HG02571 (cell line): Measurements from ENCODE around the gene APBA3.
"Not testable (repeated sequence)": the region's sequence is repeated elsewhere in the genome, so short reads cannot be mapped to it uniquely, and the experiment has no call there.

Source experiments
- ATAC-seq: cut with Tn5 transposase; IDR thresholded peaks from one replicate; pipeline ENCODE4 v1.9.1; 2021; ENCODE audit warnings: mild to moderate bottlenecking, moderate library complexity; ENCODE audit not compliant: unreplicated experiment

Gene APBA3

GRCh38 chr19:3771906-3772455, 10.5 kb upstream of the APBA3 start, which contains the start of gene RAX2:
Gene RAX2, minus strand, starts transcription at chr19:3772228. Its CDS starts 486 bp downstream, at chr19:3771742.
- ATAC-seq, result no peak

- ATAC-seq, result no peak
These were observed 9.8 kb upstream of the APBA3 start for GRCh38 chr19:3771000-3771905.

GRCh38 chr19:3770136-3770999, 8.9 kb upstream of the APBA3 start:
- no peak for ATAC-seq

DNA sequence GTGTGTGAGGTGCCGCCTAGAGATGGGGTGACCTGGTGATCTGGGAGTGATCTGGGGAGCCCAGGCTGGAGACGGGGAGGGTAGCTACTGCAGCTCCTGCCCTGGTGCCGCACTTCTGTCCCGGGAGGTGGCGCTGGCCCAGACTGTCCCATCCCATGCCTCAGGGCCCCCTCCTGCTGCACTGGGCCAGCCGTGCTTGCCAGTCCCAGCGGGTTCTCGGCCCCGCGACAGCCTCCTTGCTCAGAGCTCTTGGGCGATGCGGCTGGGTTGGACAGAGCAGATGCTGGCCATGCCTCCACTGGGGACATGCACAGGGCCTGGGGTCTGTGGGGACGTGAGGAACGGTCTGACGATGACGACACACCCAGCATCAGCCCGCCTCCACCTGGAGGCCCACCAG, 8.0 kb upstream of the APBA3 start:
- ATAC-seq, result no peak

DNA sequence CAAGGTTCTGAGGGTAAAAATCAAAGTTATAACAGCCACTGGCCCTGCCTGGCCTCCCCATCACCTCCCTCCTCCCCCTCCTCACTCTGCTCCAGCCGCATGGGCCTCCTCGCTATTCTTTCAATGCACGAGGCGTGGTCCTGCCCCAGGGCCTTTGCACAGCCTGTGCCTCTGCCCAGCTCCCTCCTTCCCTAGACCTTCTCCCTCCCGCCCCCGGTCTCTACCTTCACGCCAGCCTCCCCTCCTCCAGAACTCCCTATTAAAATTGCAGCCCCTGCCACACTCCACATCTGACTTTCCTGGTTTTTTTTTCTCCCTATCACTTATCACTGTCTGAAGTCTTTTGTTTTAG, 7.2 kb upstream of the APBA3 start:
- ATAC-seq, result no peak

DNA sequence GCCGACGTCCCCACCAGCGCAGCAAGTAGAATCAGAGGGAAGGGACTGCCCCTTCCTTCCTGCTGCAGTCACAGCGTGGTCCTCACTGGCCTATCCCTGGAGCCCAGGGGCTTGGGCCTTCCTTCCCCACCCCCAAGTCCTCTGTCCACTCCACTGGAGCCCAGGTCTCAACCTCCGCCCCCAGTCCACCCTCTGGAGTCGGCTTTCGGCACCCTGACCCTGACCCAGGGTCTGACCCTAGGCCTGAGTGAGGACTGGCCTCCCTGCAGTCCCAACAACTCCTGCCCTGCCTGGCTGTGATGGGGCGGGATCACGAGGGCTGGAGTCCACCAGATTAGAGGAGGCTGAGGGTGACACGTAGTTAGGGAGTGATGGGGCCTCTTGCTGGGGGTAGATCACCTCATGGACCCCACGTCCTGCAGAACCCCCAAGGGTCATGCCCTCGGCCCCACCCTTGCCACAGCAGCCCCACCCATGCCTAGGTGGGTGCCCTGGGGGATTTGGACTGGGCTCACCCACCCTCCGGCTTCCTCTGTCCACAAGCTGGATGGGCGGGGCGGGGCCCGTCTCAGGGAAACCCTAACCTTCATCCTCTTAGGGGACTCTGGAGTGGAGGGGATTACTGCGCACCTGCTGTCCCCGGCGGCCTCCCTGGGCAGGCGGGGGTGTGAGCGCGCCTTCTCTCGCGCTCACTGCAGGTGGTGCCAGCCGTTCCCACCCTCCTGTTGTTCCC, 6.7 kb upstream of the APBA3 start:
- ATAC-seq, result no peak

DNA sequence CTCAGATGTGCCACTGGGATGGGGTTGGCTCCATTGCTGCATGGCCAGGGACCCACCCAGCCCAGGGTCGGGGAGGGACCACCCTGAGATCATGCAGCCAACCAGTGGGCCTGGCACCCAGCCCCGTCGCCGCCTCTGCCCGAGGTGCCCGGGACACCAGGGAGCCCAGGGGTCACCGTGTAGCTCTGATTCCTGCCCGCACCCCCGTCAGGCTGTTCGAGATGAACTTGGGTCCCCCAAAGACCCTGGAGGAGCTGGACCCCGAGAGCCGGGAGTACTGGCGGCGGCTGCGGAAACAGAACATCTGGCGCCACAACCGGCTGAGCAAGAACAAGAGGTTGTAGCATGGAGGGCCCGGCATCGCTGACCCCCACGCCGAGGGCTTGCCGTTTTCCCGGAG, 5.6 kb upstream of the APBA3 start:
- no peak for ATAC-seq

- ATAC-seq, result no peak
These were observed 5.0 kb upstream of the APBA3 start for GRCh38 chr19:3766520-3766919.

DNA sequence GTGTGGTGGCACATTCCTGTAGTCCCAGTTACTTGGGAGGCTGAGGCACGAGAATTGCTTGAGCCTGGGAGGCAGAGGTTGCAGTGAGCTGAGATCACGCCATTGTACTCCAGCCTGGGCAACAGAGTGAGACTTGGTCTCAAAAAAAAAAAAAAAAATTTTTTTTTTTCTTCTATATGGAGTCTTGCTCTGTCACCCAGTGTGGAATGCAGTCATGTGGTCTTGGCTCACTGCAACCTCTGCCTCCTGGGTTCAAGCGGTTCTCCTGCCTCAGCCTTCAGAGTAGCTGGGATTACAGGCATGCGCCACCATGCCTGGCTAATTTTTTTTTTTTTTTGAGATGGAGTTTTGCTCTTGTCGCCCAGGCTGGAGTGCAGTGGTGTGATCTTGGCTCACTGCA, 4.3 kb upstream of the APBA3 start:
- not testable (repeated sequence) for ATAC-seq

DNA sequence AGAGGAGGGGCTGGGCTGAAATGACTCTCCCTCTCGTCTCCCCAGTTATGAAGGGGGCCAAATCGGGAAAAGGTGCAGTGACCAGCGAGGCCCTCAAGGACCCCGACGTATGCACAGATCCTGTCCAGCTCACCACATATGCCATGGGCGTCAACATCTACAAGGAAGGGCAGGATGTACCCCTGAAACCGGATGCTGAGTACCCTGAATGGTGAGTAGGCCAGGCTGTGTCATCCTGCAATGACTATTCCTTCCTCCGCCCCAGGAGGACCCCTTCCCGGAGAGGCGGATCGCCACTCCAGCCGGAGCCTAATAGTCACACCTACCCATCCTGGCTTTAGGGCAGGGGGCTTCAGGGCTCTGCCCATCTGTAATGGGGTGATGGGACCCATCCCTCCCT, 3.6 kb upstream of the APBA3 start:
- no peak for ATAC-seq

GRCh38 chr19:3762501-3763459, 1.3 kb upstream of the APBA3 start, which contains the start of gene MRPL54:
Gene MRPL54, plus strand, starts transcription at chr19:3762682. Its CDS starts 19 bp downstream, at chr19:3762701.
- peak; percentile 78 for ATAC-seq

GRCh38 chr19:3762130-3762473, 610 bp upstream of the APBA3 start:
- ATAC-seq, result no peak

DNA sequence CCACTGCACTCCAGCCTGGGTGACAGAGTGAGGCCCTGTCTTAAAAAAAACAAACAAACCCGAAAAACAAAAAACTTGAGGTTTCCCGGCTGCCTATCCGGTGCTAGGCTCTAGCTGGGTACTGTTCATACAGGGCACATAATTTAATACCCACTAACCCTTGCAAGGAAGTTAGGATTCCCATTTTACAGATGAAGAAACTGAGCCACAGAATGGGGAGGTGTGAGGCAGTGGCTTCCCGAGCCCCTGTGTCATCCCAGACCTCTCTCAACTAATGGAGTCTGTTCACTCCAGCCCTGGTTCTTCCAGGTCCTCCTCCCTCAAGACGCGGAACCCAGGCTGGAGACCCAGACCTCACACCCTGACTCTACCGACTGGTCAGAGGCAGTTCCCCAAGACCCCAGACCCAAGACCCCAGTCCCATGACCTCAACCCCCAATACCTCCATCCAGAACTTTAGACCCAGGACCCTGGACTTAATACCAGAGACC, 576 bp downstream of the APBA3 start:
- peak; percentile 3 for ATAC-seq

- no peak for ATAC-seq
These were observed 1.8 kb downstream of the APBA3 start for GRCh38 chr19:3759482-3760254.

- ATAC-seq, result not testable (repeated sequence)
These were observed 3.2 kb downstream of the APBA3 start for GRCh38 chr19:3758297-3758696.

DNA sequence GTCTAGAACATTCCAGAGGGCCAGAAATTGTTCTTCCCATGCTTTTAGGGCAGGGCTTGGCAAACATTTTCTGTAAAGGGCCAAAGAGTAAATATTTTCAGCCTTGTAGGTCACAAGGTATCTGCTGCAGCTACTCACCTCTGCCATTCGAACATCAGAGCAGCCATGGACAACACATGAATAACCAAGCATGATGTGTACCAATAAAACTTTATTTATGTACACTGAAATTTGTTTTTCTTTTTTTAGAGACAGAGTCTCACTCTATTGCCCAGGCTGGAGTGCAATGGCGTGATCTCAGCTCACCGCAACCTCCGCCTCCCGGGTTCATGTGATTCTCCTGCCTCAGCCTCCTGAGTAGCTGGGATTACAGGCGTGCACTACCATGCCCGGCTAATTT, 3.8 kb downstream of the APBA3 start:
- ATAC-seq, result not testable (repeated sequence)

DNA sequence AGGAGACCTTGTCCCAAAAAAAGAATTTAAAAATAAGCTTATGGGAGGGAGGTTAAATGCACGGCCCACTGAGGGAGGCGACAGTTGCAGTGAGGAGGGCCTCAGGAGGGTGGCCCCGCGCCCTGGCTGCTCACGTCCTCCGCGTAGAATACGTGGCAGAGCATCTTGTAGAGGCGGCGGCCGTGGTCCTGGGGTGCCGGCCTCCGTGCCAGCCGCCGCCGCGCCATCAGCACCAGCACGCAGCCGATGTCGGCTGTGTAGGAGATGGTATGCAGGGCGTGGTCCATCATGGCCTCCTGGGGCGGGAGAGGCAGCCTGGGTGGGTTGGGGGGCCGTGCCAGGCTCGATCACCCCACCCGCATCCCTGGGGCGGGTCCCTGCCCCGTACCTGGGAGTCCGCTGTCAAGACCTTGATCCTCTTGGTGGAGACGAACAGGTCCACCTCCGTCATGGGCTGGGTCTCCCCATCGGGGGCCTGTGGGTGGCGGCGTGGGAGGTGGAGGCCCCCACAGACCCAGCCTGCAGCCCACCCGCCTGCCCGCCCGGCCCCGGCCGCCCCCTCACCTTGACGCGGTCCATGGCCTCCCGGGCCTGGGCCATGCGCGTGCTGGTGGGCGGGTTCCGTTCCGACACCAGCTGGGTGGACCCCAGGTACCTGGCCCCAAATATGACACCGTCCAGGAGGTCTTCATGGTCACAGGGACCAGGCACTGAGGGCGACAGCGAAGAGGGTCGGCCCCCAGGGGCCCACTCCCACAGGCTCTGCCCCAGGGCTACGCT, 7.7 kb downstream of the APBA3 start:
- ATAC-seq, result no peak

GRCh38 chr19:3752492-3752891, 9.0 kb downstream of the APBA3 start:
- no peak for ATAC-seq
